HPDE6-E6E7 (cell line): Measurements from ENCODE around the gene PIP4K2A.

Experiments
- DNase-seq: peaks from one replicate; pipeline ENCODE4 v3.0.0; 2011; ENCODE audit warnings: missing footprints; ENCODE audit errors: extremely low spot score

PIP4K2A gene

DNA sequence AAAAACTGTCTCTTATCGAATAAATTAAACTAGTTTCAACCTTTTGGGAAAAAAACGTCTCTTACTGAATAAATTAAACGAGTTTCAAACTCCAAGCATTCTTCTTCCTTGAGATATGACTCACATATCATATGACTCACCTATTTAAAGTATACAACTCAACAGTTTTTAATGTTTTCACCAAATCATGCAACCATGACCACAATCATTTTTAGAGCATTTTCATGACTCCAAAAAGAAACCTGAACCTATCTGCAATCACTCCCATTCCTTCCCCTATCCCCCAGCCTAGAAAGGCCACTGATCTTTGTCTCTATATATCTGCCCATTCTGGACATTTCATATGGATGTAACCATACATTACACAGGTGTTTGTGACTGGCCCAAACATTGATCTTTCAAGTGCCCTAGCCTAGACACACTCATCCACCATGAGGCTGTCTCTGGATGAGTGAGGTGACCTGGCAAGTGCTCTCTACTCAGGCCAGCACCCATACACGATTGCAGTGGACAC, 115.3 kb downstream of the PIP4K2A start:
- DNase-seq: no peak

DNA sequence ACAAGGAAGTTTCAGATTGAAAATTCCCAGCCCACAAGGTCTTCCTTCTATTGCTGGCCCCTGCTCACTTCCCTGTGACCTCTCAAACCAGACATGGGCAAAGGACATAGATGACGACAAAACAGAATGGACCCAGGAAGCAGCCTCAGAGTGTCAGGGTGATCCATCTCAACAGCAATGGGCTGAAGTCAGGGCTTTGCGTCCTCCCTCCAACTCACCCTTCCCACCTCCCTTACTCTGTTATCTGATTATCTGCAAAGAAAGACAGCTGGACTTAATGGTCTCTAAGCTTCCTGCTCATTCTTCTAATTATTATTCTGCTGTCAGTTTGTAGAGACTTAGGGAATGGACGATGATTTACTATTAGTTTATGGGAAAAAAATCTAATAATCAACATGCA, 115.9 kb downstream of the PIP4K2A start:
- DNase-seq: no peak

- no peak for DNase-seq
Measured at GRCh38 chr10:22597138-22597537, 117.2 kb downstream of the PIP4K2A start.

DNA sequence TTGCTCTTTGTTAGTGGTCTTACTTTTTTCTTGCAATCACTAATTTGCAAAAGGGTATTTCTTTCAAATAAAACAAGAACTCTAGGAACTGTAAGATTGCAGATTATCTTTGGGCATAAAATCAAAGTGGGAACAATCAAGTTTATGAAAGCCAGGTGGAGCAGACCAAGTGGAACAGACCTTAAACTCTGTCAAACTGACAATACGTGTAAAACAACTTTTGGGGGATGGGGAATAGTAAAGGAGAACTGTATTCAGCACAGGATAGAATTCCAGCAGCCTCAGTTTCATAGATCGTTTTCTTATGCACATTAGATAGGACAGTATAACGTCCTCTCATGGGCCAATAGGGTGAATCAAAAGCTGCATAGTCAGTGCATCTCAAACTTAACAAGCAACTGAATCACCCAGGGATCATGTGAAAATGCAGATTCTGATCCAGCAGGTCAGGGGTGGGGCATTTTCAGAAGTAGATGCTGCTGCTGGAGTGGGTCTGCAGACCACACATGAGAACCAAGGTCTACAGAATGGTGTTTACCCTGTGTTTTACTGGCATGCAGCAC, 120.7 kb downstream of the PIP4K2A start:
- DNase-seq: no peak

DNA sequence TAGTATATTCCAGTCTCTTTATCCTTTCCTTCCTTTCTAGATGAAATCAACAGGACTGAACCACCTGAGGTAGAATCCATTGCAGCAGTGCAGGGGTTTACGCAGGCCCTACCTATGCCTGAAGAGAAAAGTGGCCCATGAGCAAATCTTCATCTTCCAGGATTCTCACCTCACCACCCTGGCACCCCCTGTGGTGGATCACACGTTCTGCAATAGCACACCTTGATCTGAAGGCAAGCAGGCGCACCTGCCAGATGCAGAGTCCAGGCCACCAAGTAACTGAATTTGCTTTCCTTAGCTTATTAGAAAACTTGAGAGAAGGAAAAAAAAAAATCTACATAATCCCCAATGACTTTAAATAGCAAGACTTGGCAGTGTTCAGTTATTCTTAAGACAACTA, 121.4 kb downstream of the PIP4K2A start:
- no peak for DNase-seq

- no peak for DNase-seq
Measured at GRCh38 chr10:22589851-22590514, 124.4 kb downstream of the PIP4K2A start.

DNA sequence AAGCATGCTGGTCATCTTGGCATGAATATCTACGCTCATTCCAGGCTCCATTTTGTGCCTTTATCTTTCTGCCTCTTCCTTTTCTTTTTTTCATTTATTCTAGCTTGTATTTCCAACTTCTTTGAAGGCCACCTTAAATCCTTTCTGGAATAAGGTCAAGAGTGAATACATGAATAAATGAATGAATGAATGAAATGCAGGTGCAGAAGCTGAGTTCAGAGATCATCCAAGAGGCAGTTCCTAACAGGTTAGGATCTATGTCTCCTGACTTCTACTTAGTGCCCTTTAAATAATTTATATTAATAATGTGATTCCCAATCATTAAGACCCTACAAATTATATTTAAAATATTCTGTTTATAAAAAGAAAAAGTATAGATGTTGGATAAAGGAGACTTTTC, 125.9 kb downstream of the PIP4K2A start:
- no peak for DNase-seq

- DNase-seq: no peak
Measured at GRCh38 chr10:22583683-22584082, 130.7 kb downstream of the PIP4K2A start.

DNA sequence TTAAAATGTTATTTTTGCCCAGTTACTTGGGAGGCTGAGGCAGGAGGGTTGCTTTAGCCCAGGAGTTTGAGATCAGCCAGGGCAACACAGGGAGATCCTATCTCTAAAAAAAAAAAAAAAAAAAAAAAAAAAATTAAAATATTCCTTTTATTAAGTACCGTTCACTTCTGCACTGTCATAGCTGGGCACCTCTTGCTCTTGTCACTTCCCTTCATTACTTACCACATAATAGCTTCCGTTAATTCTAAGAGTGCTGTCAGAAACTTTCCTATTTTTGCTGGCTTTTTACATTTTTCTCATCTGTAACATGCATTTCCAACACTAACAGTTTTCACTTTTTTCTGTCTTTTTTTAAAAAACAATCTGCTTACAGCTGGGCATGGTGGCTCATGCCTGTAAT, 132.9 kb downstream of the PIP4K2A start:
- DNase-seq: no peak

DNA sequence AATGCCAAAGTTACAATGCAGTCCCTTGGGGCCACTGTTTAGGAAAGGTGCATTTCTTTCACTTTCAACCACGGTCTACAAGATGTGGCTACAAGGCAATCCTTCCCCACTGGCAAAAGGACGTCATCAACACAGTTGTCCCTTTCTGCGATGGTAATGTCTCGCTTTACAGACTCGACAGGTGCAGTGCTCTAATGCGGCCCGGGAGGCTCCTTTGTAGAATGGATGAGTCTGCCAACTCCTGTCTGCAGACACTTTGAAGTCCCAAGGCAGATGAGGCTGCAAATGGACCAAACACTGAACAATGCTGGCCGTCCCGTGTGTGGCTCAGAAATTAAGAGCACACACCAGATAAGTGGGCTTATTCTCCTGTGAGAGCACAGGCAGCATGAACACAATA, 133.7 kb downstream of the PIP4K2A start:
- DNase-seq: no peak

DNA sequence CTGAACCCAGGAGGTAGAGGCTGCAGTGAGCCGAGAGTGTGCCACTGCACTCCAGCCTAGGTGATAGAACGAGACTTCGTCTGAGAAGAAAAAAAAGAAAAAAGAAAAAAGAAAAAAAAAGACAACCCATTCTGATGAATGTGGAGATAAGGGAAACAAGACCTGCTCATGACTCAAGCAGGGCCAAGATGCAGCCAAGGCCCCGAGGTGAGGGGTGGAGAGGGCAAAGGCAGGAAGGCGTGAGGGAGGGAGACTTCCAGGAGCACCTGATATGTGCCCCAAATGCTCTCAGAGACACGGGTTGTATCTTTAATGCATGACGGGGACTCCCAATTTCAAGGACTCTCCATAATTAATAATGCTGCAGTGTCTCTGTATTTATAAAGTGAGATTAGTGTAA, 134.6 kb downstream of the PIP4K2A start:
- no peak for DNase-seq

DNA sequence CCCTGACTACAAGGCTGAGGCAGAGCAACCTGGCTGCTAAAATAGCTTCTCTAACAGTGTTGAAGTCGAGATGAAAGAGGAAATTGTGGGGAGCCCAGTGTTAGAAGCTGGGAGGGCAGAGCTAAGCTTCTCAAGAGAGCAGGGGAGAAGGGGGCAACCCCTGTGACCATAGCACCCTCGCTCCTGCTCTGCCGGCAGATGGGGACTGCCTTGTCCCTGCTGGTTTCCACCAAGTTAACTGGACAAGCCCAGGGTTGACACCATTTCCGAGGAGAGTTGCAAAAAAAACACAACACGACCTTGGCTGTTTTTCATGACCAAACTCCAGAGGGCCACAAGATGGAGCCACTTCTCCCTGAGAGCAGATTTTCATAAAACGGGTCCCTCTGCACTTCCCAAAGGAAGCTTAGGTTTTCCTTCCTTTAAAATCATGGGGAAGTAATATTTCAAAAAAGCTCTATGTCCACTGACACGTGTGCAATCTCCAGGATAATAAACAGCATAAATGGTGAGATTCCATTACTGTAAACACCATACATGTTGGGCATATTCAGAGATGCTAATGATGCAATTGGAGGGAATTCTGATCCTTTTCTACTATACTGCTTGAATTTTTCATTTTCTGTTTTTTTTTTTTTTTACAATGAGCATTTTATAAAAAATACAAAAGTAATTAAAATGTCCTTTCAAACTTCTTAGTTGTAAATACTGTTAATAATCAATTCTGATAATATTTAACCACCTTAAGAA, 140.4 kb downstream of the PIP4K2A start:
- DNase-seq: no peak

DNA sequence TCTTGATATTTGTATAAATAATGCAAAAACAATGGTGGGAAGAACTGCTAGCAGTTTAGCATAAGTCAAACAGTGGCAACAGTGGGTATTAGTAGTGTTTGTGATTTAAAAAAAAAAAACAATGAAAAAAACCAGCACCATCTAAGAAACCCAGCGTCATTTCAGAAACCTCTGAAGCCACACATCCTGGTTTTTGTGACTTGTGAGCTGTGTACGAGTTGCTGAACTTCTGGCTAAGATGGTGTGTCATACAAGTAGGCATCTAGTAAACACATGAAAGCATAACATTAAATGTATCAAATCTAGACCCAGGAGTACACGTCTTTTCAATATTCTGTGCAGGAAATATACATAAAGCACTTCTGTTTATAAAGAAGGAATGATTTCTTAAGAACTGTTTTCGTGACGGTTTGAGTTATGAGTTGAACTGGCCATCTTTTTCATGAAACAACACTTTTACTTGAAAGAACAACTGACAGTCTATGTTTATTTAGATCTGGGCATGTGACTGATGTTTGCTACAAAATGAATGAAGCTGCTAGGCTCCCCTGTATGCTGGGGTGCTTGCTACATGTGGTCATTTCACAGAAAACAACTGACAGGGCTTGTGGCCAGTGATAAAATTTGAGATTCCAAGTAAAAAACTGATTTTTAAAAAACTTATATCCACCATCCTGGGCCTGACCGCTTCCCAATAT, 143.5 kb downstream of the PIP4K2A start:
- no peak for DNase-seq

- no peak for DNase-seq
Measured at GRCh38 chr10:22570234-22570633, 144.1 kb downstream of the PIP4K2A start.

GRCh38 chr10:22568928-22569327, 145.4 kb downstream of the PIP4K2A start:
- no peak for DNase-seq

GRCh38 chr10:22564060-22564459, 150.3 kb downstream of the PIP4K2A start:
- no peak for DNase-seq

- no peak for DNase-seq
Measured at GRCh38 chr10:22561909-22562308, 152.5 kb downstream of the PIP4K2A start.

DNA sequence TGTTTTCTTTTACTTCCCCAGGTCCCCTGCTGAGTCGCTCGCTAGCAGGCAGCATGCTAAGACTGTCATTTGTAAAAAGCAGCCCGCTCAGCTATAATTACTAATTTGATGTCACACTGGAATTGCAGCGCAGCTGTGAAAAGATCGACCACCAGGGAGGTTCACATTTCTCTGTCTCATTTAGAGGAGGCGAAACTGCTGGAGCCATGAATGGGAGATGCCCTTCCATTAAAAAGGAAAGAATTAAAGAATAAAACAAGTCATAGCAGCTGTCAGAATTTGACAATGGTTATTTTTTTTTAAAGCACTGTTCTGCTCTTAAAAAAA, 153.5 kb downstream of the PIP4K2A start:
- no peak for DNase-seq

DNA sequence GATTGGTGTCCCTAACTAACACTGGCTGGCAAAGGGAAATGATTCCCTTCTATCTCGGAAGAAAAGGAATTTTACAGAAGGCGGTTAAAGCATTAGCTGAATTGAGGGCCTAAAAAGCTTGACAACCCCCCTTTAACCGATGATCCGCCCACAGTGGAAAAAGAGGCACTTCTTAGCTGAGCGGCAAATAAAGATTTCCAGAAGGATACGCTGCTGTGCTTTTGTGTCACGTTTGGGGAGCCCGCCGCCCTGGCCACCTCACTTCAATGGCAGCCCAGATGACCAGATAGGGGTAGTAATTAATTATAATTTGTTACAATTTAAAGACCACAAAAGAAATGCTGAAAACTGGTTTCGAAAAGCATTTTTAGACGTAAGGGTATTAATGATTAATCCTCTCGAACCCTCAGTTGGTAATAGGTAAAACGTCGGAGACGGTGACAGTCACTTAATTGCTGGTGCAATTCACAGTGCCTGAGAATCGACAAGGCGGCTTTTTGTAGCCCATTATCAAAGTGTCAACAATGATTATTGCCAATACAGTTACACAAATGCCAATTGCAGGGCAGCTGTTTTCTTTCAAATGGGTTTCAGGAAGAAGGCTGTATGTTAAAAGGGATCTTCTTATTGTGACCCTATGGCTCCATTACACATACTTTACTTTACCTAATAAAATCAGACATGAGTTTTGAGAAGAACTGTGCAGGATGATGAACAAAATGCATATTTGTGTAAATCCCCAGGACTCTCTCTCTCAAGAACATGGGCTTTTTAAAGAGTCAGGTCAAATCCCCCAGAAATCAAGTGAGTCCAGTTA, 154.1 kb downstream of the PIP4K2A start:
- no peak for DNase-seq

DNA sequence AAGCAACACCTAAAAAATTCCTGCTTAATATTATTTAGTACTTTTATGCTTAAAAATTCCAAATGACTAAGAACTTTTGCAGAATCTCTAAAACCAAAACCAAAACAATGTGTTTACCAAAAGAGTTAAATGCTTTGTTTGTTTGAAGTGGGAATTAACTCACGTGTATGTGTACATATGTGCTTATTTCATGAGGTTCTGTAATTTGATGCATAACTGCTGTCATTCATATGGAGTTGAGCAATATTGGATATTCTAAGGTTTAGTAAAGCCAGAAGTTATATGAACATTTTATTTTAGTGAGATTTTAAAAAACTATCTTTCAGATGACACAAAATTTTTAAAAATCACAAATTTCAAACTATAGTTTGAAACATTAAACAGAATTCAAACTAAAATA, 157.1 kb downstream of the PIP4K2A start:
- DNase-seq: no peak

GRCh38 chr10:22556774-22557173, 157.6 kb downstream of the PIP4K2A start:
- no peak for DNase-seq
